CD14-positive monocyte (primary cell): ENCODE data around the gene ANGPTL4. TPM values are rescaled to one million over a fixed set of nuclear protein-coding genes. Genes with fewer than 3 reads are reported as not detected.

ENCODE experiments used
- DNase-seq, 3 donors: peaks; one replicate each; pipeline ENCODE4 v3.0.0-alpha.2; 2011 to 2022
- H2AFZ ChIP-seq: 2 replicates; pipeline ENCODE4 v1.6.0; 2012; ENCODE audit warnings: mild to moderate bottlenecking, low read depth, low read length, inconsistent platforms; ENCODE audit not compliant: insufficient read depth, poor library complexity, severe bottlenecking
- H3K27ac ChIP-seq, 2 donors: 1 replicate in 1 of 2; 2 replicates in 1 of 2; pipeline ENCODE4 v1.5.1; 2012 to 2013; ENCODE audit warnings: low read length in 2 of 2, control low read depth in 1 of 2, inconsistent platforms in 1 of 2, low read depth in 1 of 2, mild to moderate bottlenecking in 1 of 2
- H3K27me3 ChIP-seq, 2 donors: one replicate each; pipeline versions ENCODE4 v1.6.0 to v1.6.1; 2011 to 2013; ENCODE audit warnings: low read length in 2 of 2; ENCODE audit not compliant: control insufficient read depth in 2 of 2, insufficient read depth in 2 of 2
- H3K36me3 ChIP-seq, 2 donors: replicated peaks in 1 of 2; 1 replicate in 1 of 2; 2 replicates in 1 of 2; pipeline versions ENCODE4 v1.5.1 to v1.6.1; 2012 to 2013; ENCODE audit warnings: low read length in 2 of 2, control low read depth in 1 of 2, inconsistent platforms in 1 of 2, mild to moderate bottlenecking in 1 of 2; ENCODE audit not compliant: insufficient read depth in 2 of 2, control insufficient read depth in 1 of 2
- H3K4me1 ChIP-seq, 2 donors: 1 replicate in 1 of 2; 2 replicates in 1 of 2; pipeline versions ENCODE4 v1.5.1 to v1.6.1; 2012 to 2013; ENCODE audit warnings: low read length in 2 of 2, control low read depth in 1 of 2, inconsistent platforms in 1 of 2, mild to moderate bottlenecking in 1 of 2, moderate library complexity in 1 of 2; ENCODE audit not compliant: insufficient read depth in 2 of 2, control insufficient read depth in 1 of 2
- H3K4me2 ChIP-seq: replicated peaks from 2 replicates; pipeline ENCODE3; 2012; ENCODE audit warnings: low read length, moderate library complexity, mild to moderate bottlenecking; ENCODE audit not compliant: poor library complexity, severe bottlenecking; ENCODE audit errors: extremely low read depth
- H3K4me3 ChIP-seq, 3 experiments: fragments of 200-600 bp in 1 of 3; sonication (generic) in 1 of 3; replicated peaks in 1 of 3; 1 replicate in 2 of 3; 2 replicates in 1 of 3; pipeline ENCODE4 v1.5.1; 2011 to 2013; ENCODE audit warnings: low read length in 3 of 3, mild to moderate bottlenecking in 3 of 3, control low read depth in 2 of 3, low read depth in 2 of 3, inconsistent platforms in 1 of 3, moderate library complexity in 1 of 3
- H3K79me2 ChIP-seq: 2 replicates; pipeline ENCODE4 v1.6.0; 2012; ENCODE audit warnings: mild to moderate bottlenecking, control low read depth, inconsistent platforms, low read length, moderate library complexity; ENCODE audit not compliant: insufficient read depth
- H3K9ac ChIP-seq: 2 replicates; pipeline ENCODE4 v1.6.0; 2017; ENCODE audit warnings: low read length, mild to moderate bottlenecking; ENCODE audit not compliant: insufficient read depth, poor library complexity, severe bottlenecking
- H3K9me3 ChIP-seq, 2 donors: replicated peaks in 1 of 2; 1 replicate in 1 of 2; 2 replicates in 1 of 2; pipeline versions ENCODE4 v1.5.1 to v1.6.1; 2012 to 2013; ENCODE audit warnings: low read length in 2 of 2, control low read depth in 1 of 2; ENCODE audit not compliant: control insufficient read depth in 1 of 2, insufficient read depth in 1 of 2
- H4K20me1 ChIP-seq: 2 replicates; pipeline ENCODE4 v1.6.0; 2012; ENCODE audit warnings: mild to moderate bottlenecking, low read length, control low read depth, moderate library complexity; ENCODE audit not compliant: insufficient read depth
- H3K27ac Mint-ChIP-seq, 7 donors: one replicate each; pipeline ENCODE4 v1.8.0; 2020; ENCODE audit warnings: mild to moderate bottlenecking in 7 of 7, mixed read lengths in 7 of 7, moderate library complexity in 6 of 7, inconsistent platforms in 2 of 7
- H3K27me3 Mint-ChIP-seq, 3 donors: one replicate each; pipeline ENCODE4 v1.8.0; 2021 to 2022; ENCODE audit warnings: low read depth in 3 of 3, mild to moderate bottlenecking in 3 of 3, mixed read lengths in 3 of 3, moderate library complexity in 3 of 3, inconsistent platforms in 1 of 3
- H3K36me3 Mint-ChIP-seq, 2 donors: one replicate each; pipeline ENCODE4 v1.8.0; 2020; ENCODE audit warnings: mixed read lengths in 2 of 2, inconsistent platforms in 1 of 2, mild to moderate bottlenecking in 1 of 2
- H3K4me1 Mint-ChIP-seq: one replicate; pipeline ENCODE4 v1.8.0; 2020; ENCODE audit warnings: mild to moderate bottlenecking, mixed read lengths
- H3K4me3 Mint-ChIP-seq, 2 donors: one replicate each; pipeline ENCODE4 v1.8.0; 2020; ENCODE audit warnings: mild to moderate bottlenecking in 2 of 2, mixed read lengths in 2 of 2, moderate library complexity in 1 of 2
- H3K9me3 Mint-ChIP-seq, 7 donors: one replicate each; pipeline ENCODE4 v1.8.0; 2020 to 2022; ENCODE audit warnings: mixed read lengths in 7 of 7, mild to moderate bottlenecking in 6 of 7, moderate library complexity in 6 of 7, inconsistent platforms in 2 of 7
- WGBS: methylation state at CpG from one replicate; pipeline ENCODE4 v1.1.5; 2013; ENCODE audit warnings: missing lambda C conversion rate; ENCODE audit not compliant: insufficient coverage; 5-methylcytosine and 5-hydroxymethylcytosine counted together
- intact Hi-C, 2 donors: fragments of 100-400 bp; cut with micrococcal nuclease; formaldehyde crosslinking; loops; one replicate each; pipeline versions ENCODE4 v1.15.0 to v1.15.1; 2023
- polyA plus RNA-seq, 3 donors: library from polyadenylated mRNA; depleted of rRNA in 1 of 3; unstranded in 2 of 3; stranded (reverse) in 1 of 3; fragments of 300-500 nt in 2 of 3; fragments of >200 nt in 1 of 3; fragmentation: Illumina TruSeq in 2 of 3; gene quantifications; 1 replicate in 2 of 3; 2 replicates in 1 of 3; pipeline ENCODE4 v1.2.3, GENCODE V29; 2012 to 2021
- TF ChIP-seq, protein P1 (sequence below): fragments of 200-600 bp; IDR thresholded peaks from one replicate; pipeline ENCODE4 v1.8.0; 2022; ENCODE audit warnings: antibody characterized with exemption, mild to moderate bottlenecking

ANGPTL4 gene
- polyA plus RNA-seq, 3 donors = not detected

GRCh38 chr19:8396563-8397203, 32.7 kb downstream of the ANGPTL4 start:
- Mint-ChIP-seq H3K9me3 (no peaks in the 10 kb centered on the region), H3K27me3 (peaks cover 0 to 1% (median 0%) of the 10 kb centered on the region in 3 donors), H3K36me3 (peaks cover 32 to 66% of the 10 kb centered on the region in 2 donors), H3K4me1 (peaks cover 7% of the 10 kb centered on the region), H3K4me3 (no peak overlapping the region), H3K27ac (peak overlapping the region in 4 of 7 donors; percentile 14 to 26 (median 20))
- Histone ChIP-seq H3K4me2 (no peak overlapping the region), H3K9ac (no peak overlapping the region), H3K4me1 (peaks cover 4% of the 10 kb centered on the region in 2 donors), H4K20me1 (peaks cover 86% of the 10 kb centered on the region), H3K9me3 (no peaks in the 10 kb centered on the region), H3K79me2 (peaks cover 77% of the 10 kb centered on the region), H3K4me3 (no peak overlapping the region), H2AFZ (no peak overlapping the region), H3K36me3 (peaks cover 10 to 25% of the 10 kb centered on the region in 2 donors), H3K27me3 (no peaks in the 10 kb centered on the region), H3K27ac (no peak overlapping the region)
- 60% methylated on average over 18 of the region's 22 CpGs for WGBS
- intact Hi-C loops = loop anchor here (1.0 to 5.0 kb wide), 2 partner anchors 39 to 42 kb away; no protein-coding TSS in a partner anchor
- TF ChIP-seq, protein P1, sequence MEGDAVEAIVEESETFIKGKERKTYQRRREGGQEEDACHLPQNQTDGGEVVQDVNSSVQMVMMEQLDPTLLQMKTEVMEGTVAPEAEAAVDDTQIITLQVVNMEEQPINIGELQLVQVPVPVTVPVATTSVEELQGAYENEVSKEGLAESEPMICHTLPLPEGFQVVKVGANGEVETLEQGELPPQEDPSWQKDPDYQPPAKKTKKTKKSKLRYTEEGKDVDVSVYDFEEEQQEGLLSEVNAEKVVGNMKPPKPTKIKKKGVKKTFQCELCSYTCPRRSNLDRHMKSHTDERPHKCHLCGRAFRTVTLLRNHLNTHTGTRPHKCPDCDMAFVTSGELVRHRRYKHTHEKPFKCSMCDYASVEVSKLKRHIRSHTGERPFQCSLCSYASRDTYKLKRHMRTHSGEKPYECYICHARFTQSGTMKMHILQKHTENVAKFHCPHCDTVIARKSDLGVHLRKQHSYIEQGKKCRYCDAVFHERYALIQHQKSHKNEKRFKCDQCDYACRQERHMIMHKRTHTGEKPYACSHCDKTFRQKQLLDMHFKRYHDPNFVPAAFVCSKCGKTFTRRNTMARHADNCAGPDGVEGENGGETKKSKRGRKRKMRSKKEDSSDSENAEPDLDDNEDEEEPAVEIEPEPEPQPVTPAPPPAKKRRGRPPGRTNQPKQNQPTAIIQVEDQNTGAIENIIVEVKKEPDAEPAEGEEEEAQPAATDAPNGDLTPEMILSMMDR = peak; percentile 57
- peak; percentile 37 to 49 (median 43) for DNase-seq

- H3K4me3 ChIP-seq = no peak overlapping the region
- WGBS = 80% methylated on average over 7 of the region's 7 CpGs
- H4K20me1 ChIP-seq = peaks cover 81% of the 10 kb centered on the region
- H3K36me3 Mint-ChIP-seq = peaks cover 38 to 72% of the 10 kb centered on the region in 2 donors
- H3K36me3 ChIP-seq = peaks cover 15 to 31% of the 10 kb centered on the region in 2 donors
- no peak for DNase-seq
- H3K4me3 Mint-ChIP-seq = no peak overlapping the region
- no peak overlapping the region for H3K27ac ChIP-seq
- H3K4me1 Mint-ChIP-seq = peaks cover 2% of the 10 kb centered on the region
- H3K27me3 Mint-ChIP-seq = peaks cover 0 to 1% (median 0%) of the 10 kb centered on the region in 3 donors
- H3K4me1 ChIP-seq = no peaks in the 10 kb centered on the region
- TF ChIP-seq, protein P1 = no peak
- H3K9me3 Mint-ChIP-seq = no peaks in the 10 kb centered on the region
- intact Hi-C loops = loop anchor here in 1 of 2 donors (5.0 kb wide), 1 partner anchor 40 kb away; no protein-coding TSS in a partner anchor
- no peaks in the 10 kb centered on the region for H3K9me3 ChIP-seq
- no peak overlapping the region for H3K4me2 ChIP-seq
- no peaks in the 10 kb centered on the region for H3K27me3 ChIP-seq
- H3K27ac Mint-ChIP-seq = peak overlapping the region in 2 of 7 donors; percentile 22 to 42
- H2AFZ ChIP-seq = no peak overlapping the region
- H3K9ac ChIP-seq = no peak overlapping the region
- peaks cover 71% of the 10 kb centered on the region for H3K79me2 ChIP-seq
Measured at GRCh38 chr19:8397271-8397670, 33.3 kb downstream of the ANGPTL4 start.
